A673 (cell line): ENCODE results near the gene FOXO4. TPM values are rescaled to one million over a fixed set of nuclear protein-coding genes. Genes with fewer than 3 reads are reported as not detected.

ENCODE experiments used
- BruUV-seq: library from RNA; stranded (reverse); fragments of 400-500 nt; replicated peaks from 2 replicates; lab custom pipeline; 2021; lab: Mats Ljungman, UMichigan
- CTCF ChIA-PET: fragments of 300-600 bp; sonication (Branson Sonifier 250); formaldehyde crosslinking; loops from one replicate; lab custom pipeline; 2022; ENCODE audit warnings: antibody characterized with exemption; lab: Charles Lee
- POLR2A ChIA-PET: fragments of 300-600 bp; sonication (Branson Sonifier 250); formaldehyde crosslinking; loops from one replicate; lab custom pipeline; 2022; ENCODE audit warnings: antibody characterized with exemption; ENCODE audit not compliant: low non-redundant PET; lab: Charles Lee
- DNase-seq: peaks from one replicate; pipeline ENCODE4 v3.0.0-alpha.2; 2015; ENCODE audit warnings: low spot score
- H3K27ac ChIP-seq: fragments of 200-600 bp; sonication (generic); 2 replicates; pipeline ENCODE4 v1.5.1; 2016; ENCODE audit warnings: mixed run types, low read depth, mild to moderate bottlenecking, mixed read lengths, antibody characterized with exemption, low read length; ENCODE audit not compliant: poor library complexity, severe bottlenecking
- H3K27me3 ChIP-seq: fragments of 200-600 bp; sonication (generic); replicated peaks from 2 replicates; pipeline ENCODE4 v1.6.1; 2017; ENCODE audit warnings: mixed run types, low read depth, mild to moderate bottlenecking, mixed read lengths, antibody characterized with exemption, low read length; ENCODE audit not compliant: insufficient read depth, poor library complexity
- H3K36me3 ChIP-seq: fragments of 200-600 bp; sonication (generic); 2 replicates; pipeline ENCODE4 v1.6.1; 2016; ENCODE audit warnings: mixed run types, mild to moderate bottlenecking, mixed read lengths, antibody characterized with exemption, low read length; ENCODE audit not compliant: insufficient read depth, poor library complexity, severe bottlenecking
- H3K4me1 ChIP-seq: fragments of 200-600 bp; sonication (generic); 2 replicates; pipeline ENCODE4 v1.6.1; 2017; ENCODE audit warnings: mixed run types, mild to moderate bottlenecking, mixed read lengths, antibody characterized with exemption, low read length; ENCODE audit not compliant: insufficient read depth, poor library complexity, severe bottlenecking
- H3K4me3 ChIP-seq: fragments of 200-600 bp; sonication (generic); 2 replicates; pipeline ENCODE4 v1.5.1; 2016; ENCODE audit warnings: low read depth, mixed run types, mild to moderate bottlenecking, mixed read lengths, low read length; ENCODE audit not compliant: poor library complexity, severe bottlenecking
- H3K9me3 ChIP-seq: fragments of 200-600 bp; sonication (generic); 2 replicates; pipeline ENCODE4 v1.6.1; 2016; ENCODE audit warnings: mixed run types, low read depth, mild to moderate bottlenecking, mixed read lengths, antibody characterized with exemption, low read length; ENCODE audit not compliant: poor library complexity, severe bottlenecking
- EZH2 ChIP-seq: fragments of 200-600 bp; sonication (generic); IDR thresholded peaks from 2 replicates; pipeline ENCODE4 v1.6.1; 2017; ENCODE audit warnings: borderline replicate concordance, low read depth, mild to moderate bottlenecking, mixed read lengths, antibody characterized with exemption, low read length; ENCODE audit not compliant: poor library complexity, severe bottlenecking
- intact Hi-C: fragments of 100-400 bp; cut with micrococcal nuclease; formaldehyde crosslinking; loops from one replicate; pipeline ENCODE4 v1.10.0; 2022; ENCODE audit not compliant: unreplicated experiment
- total RNA-seq: library from RNA; stranded (reverse); gene quantifications from 2 replicates; pipeline ENCODE4 v1.2.3, GENCODE V29; 2021
- TF ChIP-seq, protein P1 (sequence below): fragments of 300-800, 200-600 bp; sonication (generic); conservative IDR thresholded peaks from 2 replicates; pipeline ENCODE4 v1.5.1; 2017; ENCODE audit warnings: low read depth, mild to moderate bottlenecking, antibody characterized with exemption, low read length, moderate library complexity, mixed read lengths

Gene FOXO4
- total RNA-seq, 1 experiment from 2014 or later: 7.0 TPM

DNA sequence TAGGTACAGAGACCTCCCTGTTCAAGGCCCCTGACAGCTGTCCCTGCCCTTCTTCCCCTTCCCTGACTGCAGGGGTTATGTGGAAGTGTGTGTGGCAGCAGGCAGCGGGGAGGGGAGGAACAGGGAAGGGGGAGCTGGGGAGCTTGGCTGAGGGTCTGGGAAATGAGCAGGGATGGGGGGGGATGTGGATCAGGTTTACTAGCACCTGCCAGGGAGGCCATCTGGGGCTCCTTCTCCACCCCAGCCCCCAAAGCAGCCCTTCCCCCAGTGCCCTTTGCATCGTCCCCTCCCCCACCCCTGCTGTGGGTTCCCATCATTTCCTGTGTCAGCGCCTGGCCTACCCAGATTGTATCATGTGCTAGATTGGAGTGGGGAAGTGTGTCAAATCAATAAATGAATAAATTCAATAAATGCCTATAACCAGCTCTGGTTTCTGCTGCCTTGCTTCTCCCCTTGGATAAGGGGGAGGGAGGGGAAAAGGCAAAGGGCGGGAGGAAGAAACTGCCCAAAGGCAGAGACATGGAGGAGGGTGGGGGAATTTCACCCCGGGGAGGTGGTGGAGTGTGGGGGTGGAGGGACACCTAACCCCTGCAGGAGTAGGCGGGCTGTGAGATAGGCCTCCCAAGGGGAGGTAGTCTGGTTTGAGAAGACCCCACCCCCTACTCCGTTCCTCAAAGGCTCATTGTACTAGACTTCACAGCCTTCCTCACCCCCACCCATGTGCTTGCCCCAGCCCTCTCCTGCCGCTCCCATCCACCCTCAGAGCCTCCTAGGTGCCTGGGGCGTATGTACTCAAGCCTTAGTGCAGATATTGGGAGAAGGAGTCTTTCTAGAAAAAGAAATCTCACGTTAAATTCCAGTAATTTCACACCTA lies 7.7 kb downstream of the FOXO4 start:
- TF ChIP-seq EZH2: no peak
- TF ChIP-seq, protein P1, sequence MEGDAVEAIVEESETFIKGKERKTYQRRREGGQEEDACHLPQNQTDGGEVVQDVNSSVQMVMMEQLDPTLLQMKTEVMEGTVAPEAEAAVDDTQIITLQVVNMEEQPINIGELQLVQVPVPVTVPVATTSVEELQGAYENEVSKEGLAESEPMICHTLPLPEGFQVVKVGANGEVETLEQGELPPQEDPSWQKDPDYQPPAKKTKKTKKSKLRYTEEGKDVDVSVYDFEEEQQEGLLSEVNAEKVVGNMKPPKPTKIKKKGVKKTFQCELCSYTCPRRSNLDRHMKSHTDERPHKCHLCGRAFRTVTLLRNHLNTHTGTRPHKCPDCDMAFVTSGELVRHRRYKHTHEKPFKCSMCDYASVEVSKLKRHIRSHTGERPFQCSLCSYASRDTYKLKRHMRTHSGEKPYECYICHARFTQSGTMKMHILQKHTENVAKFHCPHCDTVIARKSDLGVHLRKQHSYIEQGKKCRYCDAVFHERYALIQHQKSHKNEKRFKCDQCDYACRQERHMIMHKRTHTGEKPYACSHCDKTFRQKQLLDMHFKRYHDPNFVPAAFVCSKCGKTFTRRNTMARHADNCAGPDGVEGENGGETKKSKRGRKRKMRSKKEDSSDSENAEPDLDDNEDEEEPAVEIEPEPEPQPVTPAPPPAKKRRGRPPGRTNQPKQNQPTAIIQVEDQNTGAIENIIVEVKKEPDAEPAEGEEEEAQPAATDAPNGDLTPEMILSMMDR: no peak
- intact Hi-C loops: no loop called here
- no peaks in the 10 kb centered on the region for H3K27me3 ChIP-seq
- H3K36me3 ChIP-seq: no peaks in the 10 kb centered on the region
- ChIA-PET POLR2A (no interaction called here), CTCF (no interaction called here)
- no TSS peak for BruUV-seq
- no peaks in the 10 kb centered on the region for H3K9me3 ChIP-seq
- peaks cover 11% of the 10 kb centered on the region for H3K4me1 ChIP-seq
- DNase-seq: no peak
- H3K27ac ChIP-seq: peak overlapping the region; percentile 55
- no peak overlapping the region for H3K4me3 ChIP-seq

DNA sequence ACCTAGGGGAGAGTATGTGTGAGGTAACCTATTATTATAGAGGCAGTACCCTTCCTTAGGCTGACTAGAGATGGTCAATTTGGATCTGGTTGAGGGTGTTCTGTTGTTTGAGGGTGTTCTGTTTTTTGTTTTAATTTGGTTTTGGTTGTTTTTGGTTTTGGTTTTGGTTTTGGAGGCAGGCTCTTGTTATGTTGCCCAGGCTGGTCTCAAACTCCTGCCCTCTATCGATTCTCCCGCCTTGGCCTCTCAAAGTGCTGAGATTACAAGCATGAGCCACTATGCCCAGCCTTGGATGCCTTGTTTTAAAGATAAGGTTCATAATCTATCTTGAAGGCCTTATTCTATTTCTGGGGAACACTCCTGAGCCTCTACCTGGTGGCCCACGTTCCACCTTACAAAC lies 10.0 kb downstream of the FOXO4 start:
- POLR2A ChIA-PET: no interaction called here

DNA sequence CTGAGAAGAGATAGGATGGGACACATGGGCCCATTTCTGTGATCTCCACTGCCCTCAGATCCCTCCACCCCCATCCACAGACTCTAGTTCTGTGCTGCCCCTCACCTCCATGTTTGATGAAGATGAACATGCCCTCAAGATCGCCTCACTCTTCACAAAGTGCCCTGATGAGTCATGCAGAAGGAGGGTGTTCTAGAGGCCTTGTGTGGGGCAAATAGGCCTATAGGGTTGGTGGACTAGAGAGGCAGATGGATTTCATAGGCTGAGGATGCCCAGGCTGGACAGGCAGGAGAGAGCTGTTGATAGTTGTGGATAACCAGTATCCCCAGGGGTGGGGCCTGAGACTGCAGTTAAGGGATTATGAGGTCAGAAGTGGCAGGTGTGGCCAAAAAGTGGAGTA lies 10.8 kb downstream of the FOXO4 start, which contains the start of gene CXorf65:
Gene CXorf65, minus strand, starts transcription at position 314 of the 400 bp plus-strand sequence. Its CDS starts 184 bp downstream, at position 130.
- ChIA-PET CTCF (no interaction called here), POLR2A (no interaction called here)
- BruUV-seq: no TSS peak

More for the DNA sequence above, 10.0 kb downstream of the FOXO4 start:
- Histone ChIP-seq H3K27me3 (no peaks in the 10 kb centered on the region), H3K27ac (no peak overlapping the region), H3K4me3 (no peak overlapping the region), H3K9me3 (no peaks in the 10 kb centered on the region), H3K36me3 (no peaks in the 10 kb centered on the region), H3K4me1 (peaks cover 11% of the 10 kb centered on the region)
- TF ChIP-seq, protein P1: no peak
- TF ChIP-seq EZH2: no peak
- DNase-seq: no peak
- CTCF ChIA-PET: no interaction called here
- BruUV-seq: no TSS peak
- intact Hi-C loops: no loop called here

More for the DNA sequence above, 10.8 kb downstream of the FOXO4 start, which contains the start of gene CXorf65:
- Histone ChIP-seq H3K27ac (no peak within 1 kb of the TSS), H3K36me3 (no peaks in the 10 kb centered on the region), H3K4me1 (peaks cover 11% of the 10 kb centered on the region), H3K27me3 (no peaks in the 10 kb centered on the region), H3K4me3 (no peak within 1 kb of the TSS), H3K9me3 (no peaks in the 10 kb centered on the region)
- intact Hi-C loops: no loop called here
- DNase-seq: no peak
- TF ChIP-seq EZH2: no peak
- TF ChIP-seq, protein P1: no peak
